Activated T-cell treated with anti-CD3 and anti-CD28 coated beads for 4 hours (primary cell): ENCODE data around the gene PTCHD1.

Experiments
- DNase-seq: peaks from one replicate; pipeline ENCODE4 v3.0.0-alpha.2; 2020

The PTCHD1 gene

DNA sequence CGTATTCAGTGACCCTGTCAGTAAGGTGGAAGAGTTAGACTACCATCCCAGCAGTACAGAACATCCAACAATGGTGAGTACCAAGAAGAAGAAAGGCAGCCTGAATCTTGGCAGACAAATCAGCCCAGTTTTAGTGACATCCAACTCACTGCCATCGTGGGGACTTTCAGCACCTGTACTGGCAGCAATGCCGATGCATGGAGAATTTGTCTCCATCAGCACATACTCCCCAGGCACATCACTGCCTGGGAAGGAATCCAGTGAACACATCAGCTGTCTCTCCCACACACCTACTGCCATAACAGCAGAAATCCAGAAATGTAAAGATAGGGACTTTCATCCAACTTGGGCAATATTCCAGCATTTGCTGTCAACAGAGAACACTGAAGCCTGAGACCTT lies 29.8 kb downstream of the PTCHD1 start:
- DNase-seq = no peak

DNA sequence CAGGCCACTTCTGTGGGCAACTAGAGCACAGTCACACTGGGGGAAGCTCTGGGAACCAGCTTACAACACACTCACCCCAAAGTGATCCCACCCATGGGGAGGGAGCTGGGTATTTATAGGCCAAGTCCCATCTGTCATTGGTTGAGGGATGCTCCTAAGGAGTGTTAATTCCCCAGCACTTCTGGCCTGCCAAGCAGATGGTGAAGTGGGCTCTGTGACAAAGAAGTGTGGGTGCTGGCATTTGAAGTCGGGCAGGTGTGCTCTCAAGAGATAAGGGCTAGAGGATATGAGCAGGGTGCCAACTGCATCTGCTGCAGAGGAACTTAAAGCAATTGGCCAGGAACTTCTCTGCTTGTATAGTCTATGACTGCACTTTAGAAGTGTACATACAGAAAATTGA lies 30.9 kb downstream of the PTCHD1 start:
- DNase-seq = no peak

DNA sequence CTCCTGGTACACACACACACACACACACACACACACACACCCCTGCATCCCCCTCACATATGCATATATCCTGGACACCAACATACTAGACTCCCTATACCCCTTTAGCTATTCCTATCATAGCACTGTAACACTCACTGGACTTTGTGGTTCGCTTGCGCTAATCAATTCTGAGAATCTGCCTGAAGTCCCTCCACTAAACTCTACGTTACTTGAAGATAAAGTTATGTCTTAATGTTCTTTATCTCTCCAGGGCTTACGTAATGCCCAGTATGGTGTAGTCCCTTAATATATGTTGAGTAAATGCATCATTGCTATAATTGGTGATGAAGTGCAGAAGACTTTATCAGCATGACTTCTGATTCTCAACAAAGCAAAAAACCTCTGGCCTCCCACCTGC lies 32.3 kb downstream of the PTCHD1 start:
- DNase-seq = no peak

DNA sequence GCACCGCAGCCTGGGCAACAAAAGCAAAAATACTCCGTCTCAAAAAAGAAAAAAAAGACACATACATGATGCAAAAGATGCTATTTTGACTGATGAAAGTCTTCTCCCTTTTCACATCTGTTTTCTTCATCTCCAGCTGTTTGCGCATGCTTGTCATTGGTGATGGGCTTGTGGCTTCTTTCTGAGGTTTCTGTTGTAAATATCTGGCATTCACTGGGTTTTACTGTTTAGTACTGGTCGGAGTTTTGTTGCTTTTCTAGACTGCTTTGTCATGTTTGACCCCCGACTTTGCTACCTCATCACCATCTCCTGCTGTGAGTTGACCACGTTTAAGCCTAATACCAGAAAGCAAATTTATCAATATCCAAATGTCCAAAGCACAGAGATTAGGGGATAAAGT lies 34.4 kb downstream of the PTCHD1 start:
- DNase-seq = no peak

DNA sequence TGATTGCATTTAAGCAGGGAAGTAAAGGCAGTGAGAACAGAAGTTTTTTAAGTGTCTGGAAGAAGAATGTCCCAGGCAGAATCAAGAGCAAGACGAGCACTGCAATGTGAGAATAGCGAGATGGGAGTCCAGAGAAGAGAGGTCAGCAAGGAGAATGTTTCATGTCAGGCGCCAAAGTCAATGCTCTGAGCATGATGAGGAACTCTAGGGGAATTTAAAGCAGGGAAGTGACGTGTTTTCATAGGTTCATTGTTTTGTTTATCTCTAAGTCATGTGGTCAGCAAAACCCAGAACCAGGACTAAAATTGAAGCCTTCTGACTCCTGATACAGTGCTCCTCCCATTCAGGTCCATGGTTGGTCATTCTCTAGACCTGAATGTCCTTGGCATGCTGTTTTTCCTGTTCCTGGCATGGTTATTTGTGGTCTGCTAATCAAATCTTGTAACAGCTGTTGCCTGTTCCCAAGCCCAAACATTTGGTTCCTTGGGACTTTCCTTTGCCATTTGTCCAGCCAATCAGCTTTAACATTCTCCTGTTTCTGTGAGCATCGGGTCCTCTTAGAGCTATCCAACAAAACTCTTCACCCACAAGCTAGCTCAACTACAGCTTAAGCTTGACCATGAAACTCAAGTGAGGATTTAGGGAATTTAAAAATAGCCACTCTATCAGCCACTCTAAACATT lies 37.7 kb downstream of the PTCHD1 start:
- DNase-seq = no peak

DNA sequence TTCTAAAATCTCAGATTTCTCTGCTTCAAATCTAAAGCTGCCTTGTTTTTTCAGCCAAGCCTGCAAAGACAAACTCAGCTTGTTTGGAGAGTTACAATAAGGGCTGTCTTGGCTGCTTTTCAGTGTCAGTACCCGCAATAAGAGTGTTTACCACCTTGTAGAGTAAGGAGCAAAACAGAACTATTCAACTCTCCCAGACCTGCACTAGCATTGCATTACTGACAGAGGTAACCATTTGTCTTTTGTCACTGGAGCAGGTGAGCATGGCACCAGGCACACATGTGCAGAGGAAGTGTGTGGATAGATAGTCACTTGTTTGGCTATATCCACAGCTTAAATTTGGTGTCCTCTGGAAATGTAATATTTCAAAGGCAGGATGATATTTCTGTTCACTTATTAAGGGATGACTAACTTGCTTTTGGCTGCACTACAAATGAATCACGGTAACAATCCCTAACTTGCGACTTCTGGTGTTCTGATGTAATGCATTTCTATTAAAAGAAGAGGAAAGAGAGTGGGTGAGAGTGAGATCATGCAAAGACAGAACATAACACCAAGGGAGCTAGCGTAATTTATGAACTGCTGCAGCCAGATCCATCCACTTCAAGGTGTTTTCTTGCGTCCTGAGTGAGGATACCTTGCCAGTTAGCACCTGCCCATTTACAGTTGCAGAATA lies 38.6 kb downstream of the PTCHD1 start:
- no peak for DNase-seq

DNA sequence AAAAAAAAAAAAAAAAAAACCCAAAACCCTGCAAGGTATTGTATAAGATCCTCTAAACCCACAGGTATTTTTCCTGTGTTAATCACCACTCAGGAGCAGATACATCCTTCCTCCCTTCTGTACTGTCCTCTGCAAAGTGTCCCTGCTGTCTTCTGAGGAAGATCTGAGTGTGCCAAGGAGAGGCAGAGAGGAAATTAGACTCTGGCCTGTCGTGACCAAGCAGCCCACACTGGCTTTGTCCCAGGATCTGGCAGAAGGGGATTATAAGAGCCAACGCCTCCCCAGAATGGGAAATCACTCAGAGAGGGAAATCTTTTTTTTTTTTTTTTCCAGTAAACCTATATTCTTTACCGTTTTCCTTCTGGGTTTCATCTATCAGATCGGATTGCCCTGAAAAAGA lies 39.6 kb downstream of the PTCHD1 start:
- no peak for DNase-seq

DNA sequence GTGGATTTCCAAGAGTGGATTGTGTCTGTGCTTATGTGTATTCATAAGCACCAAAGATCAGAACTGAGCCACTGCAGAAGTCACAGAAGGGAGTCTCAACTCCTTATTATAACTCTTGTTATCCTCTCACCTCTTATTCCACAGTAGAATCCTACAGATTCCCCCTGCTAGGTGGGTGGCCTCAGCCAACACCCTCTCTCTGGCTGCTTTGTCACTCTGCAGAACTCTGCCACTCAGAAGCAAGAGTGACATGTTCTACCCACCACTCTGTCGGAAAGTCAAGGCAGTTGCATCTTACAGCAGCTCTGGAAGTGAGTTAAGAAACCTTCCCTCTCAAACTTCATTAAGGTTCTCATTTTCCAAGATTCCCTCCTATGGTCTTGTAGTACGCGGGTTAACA lies 41.9 kb downstream of the PTCHD1 start:
- no peak for DNase-seq

DNA sequence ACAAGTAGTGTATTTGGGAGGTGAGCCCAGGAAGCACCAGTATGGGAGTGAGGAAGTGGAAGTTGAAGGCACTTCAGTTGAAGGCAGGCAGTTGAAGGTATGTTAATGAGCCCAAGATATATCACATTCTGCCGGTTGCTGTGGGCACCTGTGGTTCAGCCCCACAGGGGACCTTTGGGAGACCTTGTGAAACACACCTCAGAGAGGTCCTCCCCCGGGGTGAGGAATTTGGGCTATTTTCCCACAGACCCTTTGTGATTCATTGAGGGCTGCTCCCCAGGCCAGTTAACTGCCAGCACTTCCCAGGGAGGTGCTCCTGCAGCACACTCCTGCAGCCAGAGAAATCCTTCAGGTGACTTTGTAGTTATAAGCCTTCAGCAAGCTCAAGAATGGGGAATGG lies 45.9 kb downstream of the PTCHD1 start:
- no peak for DNase-seq

DNA sequence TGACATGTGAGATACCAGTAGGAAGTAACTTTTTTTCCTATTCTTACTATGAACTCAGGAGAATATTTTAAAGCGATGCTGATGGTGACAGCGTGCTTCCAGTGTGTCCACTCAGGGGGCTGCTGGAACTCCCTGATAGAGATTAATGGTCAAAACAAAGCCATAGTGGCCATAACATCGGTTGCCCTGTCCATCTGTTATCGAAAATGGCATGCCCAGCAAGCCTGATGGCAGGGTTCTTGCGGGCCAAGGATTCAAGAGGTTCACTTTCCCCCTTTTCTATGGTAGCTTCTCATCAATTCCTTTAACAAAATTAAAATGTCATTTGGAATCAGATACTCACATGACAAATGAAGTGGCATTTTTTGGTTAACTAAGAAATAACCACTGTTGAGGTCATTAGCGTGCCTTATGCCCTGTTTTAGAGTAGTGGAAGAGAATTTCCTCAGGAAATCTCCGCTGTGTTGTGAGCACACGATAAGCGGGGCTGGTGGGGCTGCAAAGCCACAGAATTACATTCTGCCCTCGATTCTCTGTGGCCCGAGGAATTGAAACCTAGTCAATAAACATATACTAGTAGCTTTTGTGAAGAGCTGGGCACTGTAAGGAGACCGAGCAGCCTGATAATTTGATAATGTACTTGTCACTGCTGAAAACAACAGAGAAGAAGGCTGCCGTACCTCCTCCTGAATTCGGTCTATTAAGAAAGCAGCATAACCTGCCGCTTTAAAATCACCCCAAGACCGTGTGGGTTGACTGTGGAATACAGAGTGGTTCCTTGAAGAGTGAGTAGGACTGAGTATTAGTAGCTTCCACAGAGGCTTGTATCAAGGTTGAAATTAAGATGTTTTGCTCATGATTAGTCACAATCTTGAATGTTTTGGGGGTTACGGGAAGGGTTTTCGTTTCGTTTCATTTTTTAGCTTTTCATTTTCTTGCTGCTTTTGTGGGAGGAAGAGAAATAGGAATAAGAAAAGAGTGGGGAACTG lies 46.7 kb downstream of the PTCHD1 start:
- no peak for DNase-seq

DNA sequence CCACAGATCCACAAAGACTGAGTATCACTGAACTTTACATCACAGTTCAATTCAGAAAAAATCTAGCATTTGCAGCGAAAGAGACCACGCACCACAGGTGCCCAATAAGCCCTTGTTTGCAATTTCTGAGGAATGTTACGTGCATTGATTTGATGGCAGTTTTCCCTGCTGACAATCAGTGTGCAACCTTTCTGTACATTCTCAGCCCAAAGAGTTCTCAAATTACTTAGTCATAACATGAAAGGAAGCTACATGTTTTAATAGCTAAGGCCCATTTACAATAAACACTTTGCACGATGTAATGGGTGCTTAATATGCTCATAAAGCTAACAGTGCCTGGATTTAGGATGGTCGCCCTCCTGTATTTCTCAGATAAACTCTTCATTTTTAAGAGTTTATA lies 47.9 kb downstream of the PTCHD1 start:
- no peak for DNase-seq

DNA sequence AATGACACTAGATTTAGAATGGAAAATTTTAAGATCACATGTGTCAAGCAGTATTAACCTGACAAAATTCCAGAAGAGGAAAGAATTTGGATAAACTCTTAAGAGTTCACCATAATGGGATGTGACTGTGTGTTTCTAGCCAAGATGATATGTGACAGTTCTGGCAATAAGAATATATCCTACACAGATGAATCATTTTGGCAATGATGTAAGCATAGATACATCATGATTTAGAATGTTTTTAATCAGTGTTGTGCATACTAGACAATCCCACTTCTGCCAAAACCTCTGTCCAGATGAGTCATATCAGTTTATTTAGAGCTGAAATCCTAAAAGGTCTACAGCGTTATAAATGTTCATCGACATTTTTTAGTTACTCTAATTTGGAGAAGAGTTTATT lies 48.8 kb downstream of the PTCHD1 start:
- no peak for DNase-seq

DNA sequence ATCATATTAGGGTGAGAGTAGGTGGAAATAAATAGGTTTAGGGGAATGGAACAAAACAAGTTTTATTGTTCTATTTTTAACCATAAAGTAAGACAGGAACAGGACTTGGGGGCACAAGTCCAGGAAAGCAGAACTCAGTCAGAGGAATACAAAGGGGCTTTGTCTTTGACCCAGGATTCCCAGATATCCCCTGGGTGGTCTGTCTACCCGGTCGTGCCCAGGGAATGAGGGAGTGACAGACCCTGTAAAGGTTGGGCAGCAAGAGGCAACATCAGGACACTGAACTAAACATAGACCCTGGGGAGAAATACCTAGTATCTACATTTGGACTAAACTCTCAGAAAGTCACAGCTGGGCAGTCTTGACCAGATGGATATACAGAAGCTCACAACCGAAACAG lies 50.6 kb downstream of the PTCHD1 start:
- no peak for DNase-seq

DNA sequence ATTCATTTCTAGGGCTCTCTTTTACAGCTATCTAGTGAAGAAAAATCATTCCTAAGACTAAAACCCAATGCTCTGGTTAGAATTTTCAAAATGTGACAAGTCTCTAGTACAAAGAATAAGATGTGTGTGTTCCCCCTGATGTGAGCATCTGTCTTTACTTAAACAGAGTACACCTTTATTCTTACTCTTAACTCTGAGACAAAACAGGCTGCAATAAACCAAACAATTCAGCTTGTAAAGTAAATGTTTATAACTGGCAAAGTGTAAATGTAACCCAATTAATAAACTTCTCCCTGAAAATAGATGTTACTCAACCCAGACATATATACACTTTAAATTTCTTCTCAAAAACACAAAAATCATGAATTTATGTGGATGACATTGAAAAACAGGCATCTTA lies 51.6 kb downstream of the PTCHD1 start:
- no peak for DNase-seq

DNA sequence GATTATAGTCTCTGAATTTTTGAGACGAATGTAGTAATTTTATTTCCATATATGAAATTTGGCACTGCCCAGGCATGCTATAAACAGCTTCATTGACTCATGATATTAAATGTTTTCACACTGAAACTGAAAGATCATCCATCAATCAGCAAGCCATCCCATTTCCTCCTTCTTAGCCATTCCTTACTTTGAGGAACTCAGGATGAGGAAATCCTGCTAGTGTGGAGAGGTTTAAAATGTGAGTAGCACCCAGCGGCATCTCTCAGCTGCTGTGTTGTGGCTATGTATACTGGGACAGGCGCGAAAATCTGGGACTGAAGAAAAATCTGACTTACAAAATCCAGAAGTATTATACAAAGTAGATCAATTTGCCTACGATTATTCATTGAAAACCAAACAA lies 52.1 kb downstream of the PTCHD1 start:
- no peak for DNase-seq

DNA sequence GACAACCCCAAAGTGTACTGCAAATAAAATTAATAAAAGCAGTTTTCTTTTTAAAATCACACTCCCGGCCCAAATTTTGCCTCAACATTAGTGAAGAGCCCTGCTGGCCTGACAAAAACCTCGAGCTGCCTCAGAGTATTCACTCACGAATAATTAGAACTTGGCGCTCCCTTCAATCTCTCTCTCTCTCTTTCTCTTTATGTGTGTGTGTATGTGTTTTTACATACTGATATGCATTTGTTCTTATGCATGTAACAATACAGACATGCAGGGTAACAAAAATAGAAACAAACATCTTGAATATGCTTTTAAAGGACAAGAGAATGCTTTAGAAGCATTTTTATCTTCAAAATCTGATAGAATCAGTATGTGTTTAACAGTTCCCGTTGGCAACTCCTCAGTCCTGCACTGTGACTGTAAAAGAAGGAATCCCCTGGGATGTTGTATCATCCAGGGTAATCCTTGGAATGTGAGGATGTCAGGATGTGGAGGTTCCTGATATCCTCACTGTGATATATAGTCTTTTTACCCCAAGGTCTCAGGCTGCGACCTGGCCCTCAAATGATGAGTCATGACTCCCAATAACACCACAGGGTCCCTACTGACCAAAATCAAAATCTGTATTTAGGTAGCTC lies 53.0 kb downstream of the PTCHD1 start:
- DNase-seq = no peak

DNA sequence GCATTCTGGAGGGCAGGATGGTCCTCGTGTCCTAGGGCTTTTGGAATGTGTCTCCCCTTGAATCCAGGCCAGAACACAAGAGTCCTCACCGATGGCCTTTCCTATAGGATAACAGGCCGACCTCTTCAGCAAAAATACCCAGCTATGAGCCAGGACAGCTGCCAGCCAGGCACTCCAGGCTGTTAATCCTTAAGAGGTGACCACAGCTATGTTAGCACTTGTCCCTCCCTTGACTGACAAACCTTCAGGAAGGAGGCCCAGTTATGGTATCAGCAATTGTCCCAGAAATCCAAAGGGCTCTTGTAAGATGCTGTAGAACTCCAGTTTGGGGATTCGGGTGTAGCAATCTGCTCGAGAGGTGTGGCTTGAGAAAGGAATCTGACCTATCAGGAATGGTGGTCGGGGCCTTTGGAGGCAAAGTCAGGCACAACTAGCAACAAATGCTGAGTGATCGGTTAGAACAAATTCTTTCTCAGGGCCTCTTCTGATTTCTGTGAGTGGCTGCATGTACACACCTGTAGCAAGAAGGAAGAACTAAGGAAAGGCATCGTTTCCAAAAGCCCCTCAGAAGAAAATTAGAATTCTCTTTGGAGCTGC lies 54.6 kb downstream of the PTCHD1 start:
- DNase-seq = no peak

DNA sequence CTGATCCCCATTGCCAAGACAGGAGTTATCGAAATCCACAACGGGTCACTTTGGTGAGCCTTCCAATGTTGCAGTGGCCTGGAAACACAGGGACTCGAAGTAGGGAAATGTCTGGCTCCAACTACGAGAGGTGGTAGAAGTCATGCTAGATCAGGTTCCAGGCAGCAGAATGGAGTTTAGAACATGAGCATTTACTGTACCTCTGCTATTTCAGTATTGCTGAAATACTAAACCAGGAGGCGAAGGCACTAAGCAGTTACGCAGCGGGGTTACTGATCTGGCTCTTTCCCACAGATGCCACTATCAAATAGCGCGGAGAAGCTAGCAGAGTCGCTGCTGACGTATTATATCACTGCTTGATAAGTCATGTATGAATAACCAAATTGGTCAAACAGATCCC lies 56.3 kb downstream of the PTCHD1 start:
- DNase-seq = no peak

DNA sequence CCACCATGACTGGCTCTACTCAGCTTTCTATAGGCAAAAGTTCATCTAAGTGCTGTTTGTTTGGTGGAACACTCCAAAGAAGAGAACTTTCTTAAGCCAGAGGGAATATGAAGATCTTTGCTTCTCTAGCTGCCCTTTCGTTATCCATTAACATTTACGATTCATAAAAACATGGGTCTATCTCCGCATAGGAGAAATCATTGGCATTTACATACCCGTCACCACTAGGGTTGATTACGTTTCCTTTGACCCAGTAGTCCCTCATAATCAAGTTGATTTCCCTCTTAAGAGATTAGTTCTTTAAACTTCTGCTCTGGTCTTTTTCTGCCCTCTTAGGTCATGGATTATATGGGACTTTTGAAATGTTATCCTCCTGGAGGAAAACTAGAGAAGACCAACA lies 57.5 kb downstream of the PTCHD1 start:
- no peak for DNase-seq

DNA sequence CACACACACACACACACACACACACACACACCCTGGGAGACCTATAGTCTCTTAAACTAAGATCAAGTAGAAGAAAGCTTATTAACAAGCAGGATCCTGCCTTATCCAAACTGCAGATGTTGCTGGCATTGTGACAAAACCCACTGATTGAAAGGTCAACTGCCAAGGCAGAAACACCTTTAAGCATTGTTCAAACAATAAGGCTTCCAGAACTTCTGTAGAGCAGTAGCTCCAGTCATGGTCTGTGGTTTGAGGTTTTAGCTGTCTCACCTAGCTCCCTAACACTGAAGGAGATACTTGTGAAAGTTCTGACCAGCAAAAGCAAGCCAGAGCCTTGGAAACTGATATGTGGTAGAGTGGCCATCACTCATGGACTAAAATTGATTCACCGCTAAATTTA lies 59.8 kb downstream of the PTCHD1 start:
- no peak for DNase-seq

DNA sequence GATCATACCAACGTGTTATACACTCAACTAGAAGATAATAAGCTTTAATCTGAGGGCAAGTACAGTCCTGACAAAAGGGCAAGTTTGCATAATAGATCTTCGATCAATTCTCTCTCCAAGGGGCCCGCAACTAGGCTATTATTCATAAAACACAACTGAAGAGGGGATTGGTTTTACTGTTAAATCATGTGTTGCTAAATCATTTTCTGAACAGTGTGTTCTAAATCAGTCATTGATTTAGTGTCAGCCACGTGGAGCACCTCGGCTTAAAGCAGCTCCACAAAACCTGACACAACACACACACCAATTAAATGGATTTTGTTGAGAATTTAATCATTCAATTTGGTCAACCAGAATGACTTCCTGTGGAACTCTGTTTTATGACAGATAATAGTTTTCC lies 61.6 kb downstream of the PTCHD1 start:
- DNase-seq = no peak

DNA sequence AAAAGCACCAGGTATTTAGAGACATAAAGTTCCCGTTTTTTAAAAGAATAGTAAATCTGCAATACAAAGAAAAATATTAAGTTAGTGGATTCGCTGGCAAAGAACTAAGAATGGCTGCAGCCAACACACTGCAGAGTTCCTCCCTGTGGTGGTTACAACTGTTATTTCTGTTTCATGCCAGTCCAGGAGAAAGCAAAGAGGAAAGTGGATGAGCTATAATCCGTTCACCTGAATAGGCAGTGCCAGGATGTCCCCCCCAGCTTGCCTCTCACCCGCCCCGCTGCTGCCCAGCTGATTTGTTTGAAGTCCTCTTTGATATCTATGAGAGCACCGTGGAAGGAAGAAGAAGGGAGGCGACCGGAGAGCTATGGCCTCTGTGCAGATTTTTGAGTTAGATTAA lies 63.9 kb downstream of the PTCHD1 start:
- no peak for DNase-seq

DNA sequence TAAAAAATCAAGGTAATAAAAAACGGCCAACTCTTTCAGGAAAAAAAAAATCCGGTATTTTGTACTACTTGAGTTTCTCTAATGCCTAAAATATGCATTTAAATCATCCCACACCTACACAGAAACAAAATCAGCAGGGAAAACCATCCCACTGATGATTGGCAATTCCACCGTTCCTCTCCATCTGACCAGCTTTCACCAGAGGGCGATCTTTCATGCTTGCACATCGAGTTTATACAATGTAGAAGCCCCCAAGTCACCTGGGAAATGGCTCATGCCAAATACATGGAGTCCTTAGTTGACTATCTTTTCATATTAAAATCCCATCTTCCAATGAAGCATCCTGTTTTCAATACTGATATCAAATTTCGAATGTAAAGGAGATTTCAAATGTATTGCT lies 69.2 kb downstream of the PTCHD1 start:
- no peak for DNase-seq
